GM19240 (cell line): ENCODE data around the gene ZNF577.

Experiments used
- DNase-seq: peaks from one replicate; pipeline ENCODE4 v3.0.0; 2011; ENCODE audit warnings: low spot score; ENCODE audit not compliant: insufficient read length

Gene ZNF577

GRCh38 chr19:51873097-51873496 is 14.7 kb downstream of the ZNF577 start:
- no peak for DNase-seq

GRCh38 chr19:51861870-51862622 is 25.7 kb downstream of the ZNF577 start:
- DNase-seq = no peak

- DNase-seq = no peak
Observed at GRCh38 chr19:51837145-51837544, 50.6 kb downstream of the ZNF577 start.

- no peak for DNase-seq
Observed at GRCh38 chr19:51830274-51830673, 57.5 kb downstream of the ZNF577 start.

GRCh38 chr19:51824281-51825005 is 63.3 kb downstream of the ZNF577 start:
- no peak for DNase-seq

GRCh38 chr19:51822946-51823345 is 64.8 kb downstream of the ZNF577 start:
- no peak for DNase-seq

- no peak for DNase-seq
Observed at GRCh38 chr19:51822325-51822724, 65.4 kb downstream of the ZNF577 start.

- no peak for DNase-seq
Observed at GRCh38 chr19:51821921-51822320, 65.8 kb downstream of the ZNF577 start.

- DNase-seq = no peak
Observed at GRCh38 chr19:51821456-51821855, 66.3 kb downstream of the ZNF577 start.
